Activated CD8-positive, alpha-beta memory T cell treated with anti-CD3 and anti-CD28 coated beads for 24 hours (primary cell): ENCODE measurements around the gene VGLL1.

Source experiments
- DNase-seq: peaks from one replicate; pipeline ENCODE4 v3.0.0-alpha.2; 2020

The VGLL1 gene

GRCh38 chrX:136572030-136572429, 40.0 kb downstream of the VGLL1 start:
- DNase-seq = no peak

DNA sequence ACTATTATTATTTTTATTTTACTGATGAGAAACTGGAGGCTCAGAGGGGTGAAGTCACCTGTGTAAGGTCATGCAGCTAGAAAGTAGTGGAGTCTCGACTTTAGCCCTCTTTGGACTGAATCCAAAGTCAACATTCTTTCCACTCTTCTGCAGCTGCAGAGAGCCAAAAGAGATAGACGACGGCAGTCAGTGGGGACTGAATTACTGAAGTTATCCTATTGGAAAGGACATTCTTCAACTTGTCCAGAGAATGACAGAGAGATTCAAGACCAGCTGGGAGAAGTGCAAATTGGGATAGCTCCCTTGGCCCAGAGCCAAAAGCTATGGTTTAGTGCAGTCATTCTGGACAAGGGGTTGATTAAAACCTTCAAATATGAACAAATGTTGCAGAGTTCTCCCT, 42.5 kb downstream of the VGLL1 start:
- no peak for DNase-seq

DNA sequence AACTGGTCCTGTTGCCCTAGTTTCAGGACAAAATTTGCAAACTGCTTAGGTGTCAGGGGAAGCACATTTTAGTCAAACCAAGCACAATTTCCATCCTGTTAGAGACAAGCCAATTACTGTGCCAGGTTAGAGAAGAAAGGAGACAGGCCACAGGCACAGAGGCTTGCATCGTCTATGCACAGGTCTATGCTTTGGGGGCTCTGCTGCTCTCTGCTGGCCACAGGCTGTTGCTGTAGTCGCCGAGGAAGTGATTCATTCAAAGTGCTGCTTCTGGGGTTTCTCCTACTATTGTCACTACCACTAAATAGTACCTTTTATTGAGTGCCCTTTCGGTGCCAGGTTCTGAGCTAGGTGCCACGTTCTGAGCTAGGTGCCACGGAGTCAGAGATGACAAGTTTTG, 45.5 kb downstream of the VGLL1 start:
- peak; percentile 75 for DNase-seq

GRCh38 chrX:136580316-136580715, 48.3 kb downstream of the VGLL1 start:
- DNase-seq = no peak

DNA sequence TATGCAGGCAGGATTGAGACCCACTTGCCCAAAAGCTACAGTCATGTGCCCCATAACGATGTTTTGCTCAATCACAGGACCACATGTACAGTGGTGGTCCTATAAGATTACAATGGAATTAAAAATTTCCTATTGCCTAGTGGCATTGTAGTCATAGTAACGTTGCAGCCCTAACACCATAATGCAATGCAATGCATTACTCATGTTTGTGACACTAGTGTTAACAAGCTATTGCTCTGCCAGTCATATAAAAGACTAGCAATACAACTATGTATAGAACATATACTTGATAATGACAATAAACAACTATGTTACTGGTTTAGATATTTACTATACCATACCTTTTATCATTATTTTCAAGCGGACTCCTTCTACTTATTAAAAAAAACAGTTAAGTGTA, 50.6 kb downstream of the VGLL1 start:
- no peak for DNase-seq

DNA sequence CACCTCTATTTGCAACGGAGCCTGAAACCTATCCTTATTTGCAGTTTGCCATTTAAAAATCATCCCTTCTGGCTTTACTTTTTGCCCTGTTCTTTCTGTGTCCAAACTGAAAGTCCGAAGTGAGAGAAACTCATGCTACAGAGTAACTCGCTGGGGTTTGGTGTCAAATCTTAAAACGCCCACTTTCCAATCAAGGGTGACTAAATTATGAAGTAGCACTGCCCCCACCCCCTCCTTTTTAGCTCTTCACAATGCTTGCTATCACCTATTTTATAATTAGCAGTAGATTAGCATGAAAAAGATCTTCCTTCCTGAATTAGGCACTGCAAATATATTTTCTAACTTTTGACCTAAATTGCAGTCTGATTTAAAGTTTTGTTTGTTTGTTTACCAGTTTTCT, 52.5 kb downstream of the VGLL1 start:
- DNase-seq = no peak

DNA sequence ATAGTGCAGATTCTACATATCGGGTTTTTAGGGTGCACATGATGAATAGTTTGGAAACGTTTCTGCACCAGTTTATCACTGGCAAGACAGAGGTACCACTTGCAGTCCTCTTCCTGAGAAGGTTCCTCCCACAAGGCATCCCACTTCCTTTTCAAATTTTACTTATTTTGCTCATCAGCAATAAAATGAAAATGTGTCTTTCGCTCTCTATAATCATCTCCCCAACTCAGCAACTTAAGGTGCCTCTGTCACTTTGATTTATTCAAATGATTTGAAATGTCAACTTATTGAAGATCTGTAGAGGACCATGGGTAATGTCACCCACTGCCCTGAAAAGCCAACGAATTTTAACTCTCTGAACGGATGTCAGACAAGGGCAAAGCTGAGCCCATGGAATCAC, 53.2 kb downstream of the VGLL1 start:
- DNase-seq = no peak

- no peak for DNase-seq
Observed at GRCh38 chrX:136585960-136586359, 53.9 kb downstream of the VGLL1 start.

DNA sequence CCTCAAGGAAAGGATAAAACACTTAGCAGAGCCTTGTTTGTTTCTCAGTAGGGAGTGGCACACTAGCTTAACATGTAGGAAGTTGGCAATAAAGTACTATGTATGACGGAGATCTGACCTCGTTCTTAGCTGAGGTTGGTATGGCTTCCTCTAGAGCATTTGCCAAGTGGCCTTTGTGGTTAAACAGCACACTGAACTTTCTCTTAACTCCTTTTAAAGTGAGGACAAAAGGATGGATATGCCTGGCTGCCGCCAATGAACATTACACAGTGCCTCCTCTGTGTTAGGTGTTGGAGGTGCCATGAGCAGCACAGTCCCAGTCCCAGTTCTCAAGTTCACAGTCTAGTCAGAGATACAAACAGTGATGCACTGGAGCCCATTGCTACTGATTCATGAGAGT, 54.4 kb downstream of the VGLL1 start:
- DNase-seq = no peak

DNA sequence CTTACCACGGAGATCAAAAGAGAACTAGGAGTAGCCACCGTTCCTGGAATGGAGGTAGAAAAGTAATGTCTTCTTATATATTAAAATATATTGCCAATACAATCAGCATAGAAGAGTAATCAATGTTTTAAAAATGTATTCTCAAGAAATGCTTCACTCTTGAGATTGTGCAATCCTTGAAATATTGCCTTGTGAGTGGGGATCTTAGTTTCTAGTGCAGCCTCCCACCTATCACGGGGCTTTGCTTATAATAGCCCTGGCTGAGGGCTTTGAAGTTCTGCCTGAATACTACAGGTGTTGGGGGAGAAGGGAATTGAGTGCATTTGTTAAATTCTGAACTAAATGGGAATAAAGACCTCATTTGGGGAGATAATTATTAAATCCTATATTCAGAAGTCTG, 55.5 kb downstream of the VGLL1 start:
- no peak for DNase-seq

GRCh38 chrX:136588036-136588435, 56.0 kb downstream of the VGLL1 start:
- DNase-seq = no peak

DNA sequence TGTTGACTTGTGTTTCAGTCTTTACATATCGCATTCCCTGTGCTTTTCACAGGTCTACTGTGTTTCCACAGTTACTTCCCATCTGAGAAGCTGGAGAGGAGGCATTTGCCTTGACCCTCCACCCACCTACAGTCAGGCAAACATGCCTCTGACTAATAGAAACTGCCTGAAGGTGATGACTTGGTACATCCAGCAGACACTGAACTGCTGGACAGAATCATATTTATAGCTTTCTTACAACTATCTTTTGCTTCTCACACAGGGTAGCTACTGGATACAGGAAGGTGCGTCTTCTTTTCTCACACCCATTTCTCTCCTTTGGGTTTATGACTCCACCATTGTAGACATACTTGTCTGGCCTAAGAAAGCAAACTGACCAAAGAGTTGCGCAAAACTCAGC, 58.0 kb downstream of the VGLL1 start:
- DNase-seq = no peak

DNA sequence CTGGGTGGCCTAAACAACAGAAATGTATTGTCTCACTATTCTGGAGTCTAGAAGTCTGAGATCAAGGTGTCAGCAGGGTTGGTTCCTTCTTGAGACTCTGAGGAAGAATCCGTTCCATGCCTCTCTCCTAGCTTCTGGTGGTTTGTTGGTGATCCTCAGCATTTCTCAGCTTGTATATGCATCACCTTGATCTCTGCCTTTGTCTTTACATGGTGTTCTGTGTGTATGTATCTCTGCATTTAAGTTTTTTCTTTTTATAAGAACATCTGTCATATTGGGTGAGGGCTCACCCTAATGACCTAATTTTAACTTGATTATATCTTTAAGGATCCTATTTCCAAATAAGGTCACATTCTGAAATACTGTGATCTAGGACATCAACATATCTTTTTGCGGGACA, 65.3 kb downstream of the VGLL1 start:
- no peak for DNase-seq

GRCh38 chrX:136597954-136598353, 65.9 kb downstream of the VGLL1 start:
- DNase-seq = no peak

DNA sequence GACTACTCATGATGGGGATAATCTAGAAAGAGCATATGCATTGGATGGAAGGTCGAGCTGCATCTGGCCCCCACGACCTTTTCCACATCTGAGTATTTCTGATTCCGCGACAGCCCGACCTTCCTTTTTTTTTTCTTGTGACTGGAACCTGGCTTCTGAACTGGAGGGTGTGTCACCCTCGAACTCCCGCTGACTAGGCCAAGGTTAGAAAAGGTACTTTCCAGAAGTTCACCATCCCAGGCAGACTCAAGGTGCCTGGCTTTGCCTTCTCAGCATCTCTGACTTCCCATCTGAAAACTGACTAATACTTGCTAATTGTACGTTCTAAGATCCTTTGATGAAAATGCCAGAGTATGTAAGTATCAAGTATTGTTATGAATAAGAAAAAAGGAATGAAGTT, 66.6 kb downstream of the VGLL1 start:
- DNase-seq = no peak

GRCh38 chrX:136600059-136600458, 68.0 kb downstream of the VGLL1 start:
- DNase-seq = no peak
